Measurements from ENCODE around the gene CEND1.

Gene CEND1

DNA sequence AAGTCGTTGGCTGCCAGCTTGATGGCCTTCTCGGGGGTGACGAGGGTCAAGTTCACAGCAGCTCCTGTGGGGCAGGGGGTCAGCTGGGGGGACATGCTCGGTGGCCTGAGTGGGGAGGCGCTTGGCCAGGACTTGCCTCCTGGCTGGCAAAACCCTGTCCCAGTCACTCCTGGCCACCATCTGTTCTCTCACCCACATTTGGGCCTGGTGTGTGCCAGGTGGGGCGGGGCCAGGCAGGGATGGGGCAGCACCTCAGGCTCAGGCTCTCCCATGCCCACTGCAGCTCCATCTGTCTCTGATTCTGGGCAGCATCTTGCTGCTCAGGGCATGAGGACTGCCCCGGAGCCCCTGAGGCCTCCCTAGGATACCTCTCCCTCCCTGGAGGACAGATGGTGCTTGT lies 3.7 kb upstream of the CEND1 start:
- TF ChIP-seq CTCF (IDR thresholded peaks at IDR 0.05; ENCODE audit: poor library complexity, severe bottlenecking), result no peak
- H3K4me1 ChIP-seq (ENCODE audit: insufficient read depth, poor library complexity, severe bottlenecking), result peaks cover 2% of the 10 kb centered on the region
- peaks cover 7% of the 10 kb centered on the region; the same call in 1 of the 2 replicates for H3K36me3 ChIP-seq (ENCODE audit: low read depth)
- no peak overlapping the region for H3K4me3 ChIP-seq (ENCODE audit: severe bottlenecking)
- peaks cover 9% of the 10 kb centered on the region for H3K27me3 ChIP-seq (ENCODE audit: insufficient read depth, poor library complexity, severe bottlenecking)
- H3K9me3 ChIP-seq (ENCODE audit: severe bottlenecking), result no peaks in the 10 kb centered on the region
- no peak overlapping the region for H3K27ac ChIP-seq (ENCODE audit: poor library complexity, severe bottlenecking)
- no peak for DNase-seq (ENCODE audit: low spot score)
- no peak for ATAC-seq (ENCODE audit: low read depth)

DNA sequence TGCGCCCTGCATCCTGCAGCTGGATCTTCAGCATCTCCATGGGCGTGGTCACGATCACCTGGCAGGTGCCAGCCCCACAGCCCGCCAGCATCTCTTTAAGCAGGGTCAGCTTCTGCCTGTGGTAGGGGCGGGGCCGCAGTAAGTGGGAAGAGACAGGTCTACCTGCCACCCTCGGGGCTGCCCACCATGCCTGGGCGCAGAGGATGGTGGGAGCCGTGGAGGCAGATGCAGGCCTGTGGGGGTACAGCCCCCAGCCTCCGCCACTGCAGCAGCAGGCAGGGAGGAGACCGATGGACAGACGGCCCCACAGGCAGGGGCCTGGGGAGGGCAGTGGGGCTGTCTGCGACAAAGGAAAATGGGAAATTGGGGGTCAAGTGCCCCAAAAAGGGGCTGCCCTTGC lies 3.0 kb upstream of the CEND1 start:
- ATAC-seq (ENCODE audit: low read depth) (no peak), DNase-seq (ENCODE audit: low spot score) (no peak)
- Histone ChIP-seq H3K4me3 (ENCODE audit: severe bottlenecking) (no peak overlapping the region), H3K27ac (ENCODE audit: poor library complexity, severe bottlenecking) (no peak overlapping the region), H3K27me3 (ENCODE audit: insufficient read depth, poor library complexity, severe bottlenecking) (peaks cover 9% of the 10 kb centered on the region), H3K9me3 (ENCODE audit: severe bottlenecking) (no peaks in the 10 kb centered on the region), H3K4me1 (ENCODE audit: insufficient read depth, poor library complexity, severe bottlenecking) (peaks cover 2% of the 10 kb centered on the region), H3K36me3 (ENCODE audit: low read depth) (peaks cover 7% of the 10 kb centered on the region; the same call in 1 of the 2 replicates)
- TF ChIP-seq CTCF (IDR thresholded peaks at IDR 0.05; ENCODE audit: poor library complexity, severe bottlenecking), result no peak

- ATAC-seq (ENCODE audit: low read depth) (no peak), DNase-seq (ENCODE audit: low spot score) (no peak)
- Histone ChIP-seq H3K4me3 (ENCODE audit: severe bottlenecking) (no peak overlapping the region), H3K36me3 (ENCODE audit: low read depth) (peaks cover 7% of the 10 kb centered on the region; the same call in 1 of the 2 replicates), H3K4me1 (ENCODE audit: insufficient read depth, poor library complexity, severe bottlenecking) (peaks cover 2% of the 10 kb centered on the region), H3K27me3 (ENCODE audit: insufficient read depth, poor library complexity, severe bottlenecking) (peaks cover 9% of the 10 kb centered on the region), H3K27ac (ENCODE audit: poor library complexity, severe bottlenecking) (no peak overlapping the region), H3K9me3 (ENCODE audit: severe bottlenecking) (no peaks in the 10 kb centered on the region)
- TF ChIP-seq CTCF (IDR thresholded peaks at IDR 0.05; ENCODE audit: poor library complexity, severe bottlenecking), result no peak
Observed at GRCh38 chr11:792535-792821, 2.6 kb upstream of the CEND1 start.

DNA sequence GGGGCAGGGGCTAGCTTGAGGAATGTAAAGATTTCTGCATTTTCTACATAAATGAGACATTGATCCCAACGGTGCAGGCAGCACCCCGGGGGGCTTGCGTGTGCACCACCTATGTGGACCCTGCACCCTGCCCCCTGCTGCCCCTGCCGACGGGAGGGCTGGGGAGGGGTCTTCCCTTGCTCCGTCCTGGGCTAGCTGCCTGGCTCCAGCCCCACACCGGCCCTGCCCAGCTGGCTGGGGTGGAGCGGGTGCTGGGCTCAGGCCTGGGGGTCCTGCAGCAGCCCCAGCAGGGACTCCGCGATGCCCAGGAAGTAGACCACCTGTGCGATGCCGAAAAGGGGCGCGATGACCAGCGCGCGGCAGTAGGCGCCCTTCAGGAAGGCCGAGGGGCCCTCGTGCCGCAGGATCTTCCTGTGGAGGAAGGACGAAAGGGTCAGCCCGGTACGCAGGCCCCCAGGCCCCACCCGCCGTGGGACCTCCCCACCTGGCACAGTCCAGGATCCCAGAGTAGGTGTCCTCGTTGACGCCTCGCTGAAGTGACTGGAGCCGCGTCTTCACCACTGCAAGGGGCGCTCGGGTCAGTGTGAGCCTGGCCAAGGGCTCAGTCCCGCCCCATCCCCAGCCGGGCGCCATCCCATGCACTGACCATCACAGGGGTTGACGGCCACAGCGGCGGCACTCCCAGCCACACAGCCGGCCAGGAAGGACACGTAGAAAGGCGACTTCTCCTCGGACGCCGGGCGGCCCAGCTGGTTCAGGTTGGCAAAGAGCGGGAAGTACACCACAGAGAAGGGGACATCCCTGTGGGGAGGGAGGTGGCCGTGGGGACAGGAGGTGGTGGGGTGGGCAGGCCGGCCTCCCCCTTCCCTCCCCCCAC lies 2.0 kb upstream of the CEND1 start:
- DNase-seq (ENCODE audit: low spot score) (no peak), ATAC-seq (ENCODE audit: low read depth) (no peak)
- Histone ChIP-seq H3K36me3 (ENCODE audit: low read depth) (peaks cover 7% of the 10 kb centered on the region; the same call in 1 of the 2 replicates), H3K27me3 (ENCODE audit: insufficient read depth, poor library complexity, severe bottlenecking) (peaks cover 9% of the 10 kb centered on the region), H3K9me3 (ENCODE audit: severe bottlenecking) (no peaks in the 10 kb centered on the region), H3K4me3 (ENCODE audit: severe bottlenecking) (no peak overlapping the region), H3K4me1 (ENCODE audit: insufficient read depth, poor library complexity, severe bottlenecking) (peaks cover 2% of the 10 kb centered on the region), H3K27ac (ENCODE audit: poor library complexity, severe bottlenecking) (no peak overlapping the region)
- TF ChIP-seq CTCF (IDR thresholded peaks at IDR 0.05; ENCODE audit: poor library complexity, severe bottlenecking), result no peak
